ENCODE data around the gene UROC1.

- TF ChIP-seq MXI1 (IDR thresholded peaks at IDR 0.05; ENCODE audit: low read depth, low read length): no peak
- TF ChIP-seq FOXM1 (IDR thresholded peaks at IDR 0.05; ENCODE audit: low read depth): no peak
- TF ChIP-seq TEAD4 (IDR thresholded peaks at IDR 0.05; ENCODE audit: borderline replicate concordance, insufficient read depth): no peak
- no peak for TF ChIP-seq USF1 (IDR thresholded peaks at IDR 0.05; ENCODE audit: borderline replicate concordance, low read depth)
- no peak for TF ChIP-seq ZBTB33 (IDR thresholded peaks at IDR 0.05; ENCODE audit: borderline replicate concordance, low read depth)
- TF ChIP-seq CTCF (IDR thresholded peaks at IDR 0.05): no peak
- no peak for TF ChIP-seq MAX (IDR thresholded peaks at IDR 0.05; ENCODE audit: low read depth)
- no peak for TF ChIP-seq POLR2AphosphoS5 (IDR thresholded peaks at IDR 0.05; ENCODE audit: low read depth, low read length)
- no peak for TF ChIP-seq GABPA (IDR thresholded peaks at IDR 0.05; ENCODE audit: low read depth)
- TF ChIP-seq FOXJ3 (CRISPR knock-in tag; IDR thresholded peaks at IDR 0.05): no peak
- no peak for TF ChIP-seq SMC3 (IDR thresholded peaks at IDR 0.05; ENCODE audit: low read depth, low read length)
- no peak for TF ChIP-seq YY1 (IDR thresholded peaks at IDR 0.05; ENCODE audit: low read depth)
- no peak for TF ChIP-seq RCOR1 (IDR thresholded peaks at IDR 0.05; ENCODE audit: low read length)
- no peak for TF ChIP-seq JUND (IDR thresholded peaks at IDR 0.05)
Observed at GRCh38 chr3:126517291-126517951, at the start of gene UROC1.
